H9 (cell line): ENCODE data around the gene ANKS3. TPM values are rescaled to one million over a fixed set of nuclear protein-coding genes. Genes with fewer than 3 reads are reported as not detected.
"Not testable (repeated sequence)": the region's sequence is repeated elsewhere in the genome, so short reads cannot be mapped to it uniquely, and the experiment has no call there.

ENCODE experiments used
- DNase-seq: peaks from one replicate; pipeline ENCODE4 v3.0.0-alpha.2; 2017
- H2AFZ ChIP-seq: one replicate; pipeline ENCODE4 v1.6.1; 2013; ENCODE audit warnings: mild to moderate bottlenecking, low read length, control low read depth, moderate library complexity
- H2AK5ac ChIP-seq: 2 replicates; pipeline ENCODE4 v1.6.1; 2013; ENCODE audit warnings: low read length, control low read depth, mixed read lengths; ENCODE audit not compliant: insufficient read length
- H2BK120ac ChIP-seq: one replicate; pipeline ENCODE4 v1.6.1; 2013; ENCODE audit warnings: low read depth, mild to moderate bottlenecking, low read length, control low read depth, inconsistent platforms; ENCODE audit not compliant: poor library complexity, severe bottlenecking
- H2BK12ac ChIP-seq: 2 replicates; pipeline ENCODE4 v1.6.1; 2013; ENCODE audit warnings: low read length, control low read depth, mixed read lengths, low read depth; ENCODE audit not compliant: insufficient read length
- H2BK15ac ChIP-seq: 2 replicates; pipeline ENCODE4 v1.6.1; 2013; ENCODE audit warnings: low read depth, low read length, control low read depth
- H2BK20ac ChIP-seq: one replicate; pipeline ENCODE4 v1.6.1; 2013; ENCODE audit warnings: low read depth, mild to moderate bottlenecking, low read length, control low read depth, inconsistent platforms; ENCODE audit not compliant: poor library complexity, severe bottlenecking
- H2BK5ac ChIP-seq: 2 replicates; pipeline ENCODE4 v1.6.1; 2013; ENCODE audit warnings: low read length, control low read depth, mixed read lengths; ENCODE audit not compliant: insufficient read length
- H3K14ac ChIP-seq: 2 replicates; pipeline ENCODE4 v1.6.1; 2013; ENCODE audit warnings: low read length, control low read depth; ENCODE audit not compliant: insufficient read depth
- H3K18ac ChIP-seq: 2 replicates; pipeline ENCODE4 v1.6.1; 2013; ENCODE audit warnings: low read depth, mild to moderate bottlenecking, mixed read lengths, low read length, control low read depth; ENCODE audit not compliant: insufficient read length
- H3K23ac ChIP-seq: 2 replicates; pipeline ENCODE4 v1.6.1; 2013; ENCODE audit warnings: low read length, control low read depth, mixed read lengths, low read depth; ENCODE audit not compliant: insufficient read length
- H3K23me2 ChIP-seq: 2 replicates; pipeline ENCODE4 v1.6.1; 2013; ENCODE audit warnings: low read depth, mild to moderate bottlenecking, mixed read lengths, low read length, control low read depth; ENCODE audit not compliant: insufficient read length, poor library complexity, severe bottlenecking
- H3K27ac ChIP-seq: 2 replicates; pipeline ENCODE4 v1.5.1; 2013; ENCODE audit warnings: low read length, control low read depth, mixed read lengths, low read depth; ENCODE audit not compliant: insufficient read length
- H3K27me3 ChIP-seq: 2 replicates; pipeline ENCODE4 v1.6.1; 2013; ENCODE audit warnings: low read length, control low read depth, inconsistent platforms; ENCODE audit not compliant: insufficient read depth
- H3K4ac ChIP-seq: 2 replicates; pipeline ENCODE4 v1.6.1; 2013; ENCODE audit warnings: low read depth, mild to moderate bottlenecking, control low read depth, inconsistent platforms, low read length, moderate library complexity
- H3K4me1 ChIP-seq: 2 replicates; pipeline ENCODE4 v1.6.1; 2013; ENCODE audit warnings: low read length, control low read depth, inconsistent platforms; ENCODE audit not compliant: insufficient read depth
- H3K4me2 ChIP-seq: 2 replicates; pipeline ENCODE4 v1.6.1; 2013; ENCODE audit warnings: low read length, control low read depth, mixed read lengths; ENCODE audit not compliant: insufficient read length, insufficient read depth
- H3K56ac ChIP-seq: 2 replicates; pipeline ENCODE4 v1.6.1; 2013; ENCODE audit warnings: low read depth, mild to moderate bottlenecking, mixed read lengths, low read length, control low read depth; ENCODE audit not compliant: insufficient read length
- H3K79me1 ChIP-seq: 2 replicates; pipeline ENCODE4 v1.6.1; 2013; ENCODE audit warnings: low read depth, mild to moderate bottlenecking, moderate library complexity, low read length, control low read depth, inconsistent platforms; ENCODE audit not compliant: insufficient read depth, poor library complexity, severe bottlenecking
- H3K79me2 ChIP-seq: 2 replicates; pipeline ENCODE4 v1.6.1; 2013; ENCODE audit warnings: low read length, control low read depth, inconsistent platforms; ENCODE audit not compliant: insufficient read depth
- H3K9ac ChIP-seq: 2 replicates; pipeline ENCODE4 v1.6.1; 2013; ENCODE audit warnings: low read length, control low read depth, mixed read lengths; ENCODE audit not compliant: insufficient read length; ENCODE audit errors: extremely low read depth
- H3K9me3 ChIP-seq: one replicate; pipeline ENCODE4 v1.6.1; 2013; ENCODE audit warnings: low read depth, low read length, inconsistent platforms; ENCODE audit not compliant: control insufficient read depth
- H3T11ph ChIP-seq: one replicate; pipeline ENCODE4 v1.6.1; 2013; ENCODE audit warnings: mild to moderate bottlenecking, low read length, control low read depth, inconsistent platforms
- H4K20me1 ChIP-seq: one replicate; pipeline ENCODE4 v1.6.1; 2013; ENCODE audit not compliant: control insufficient read depth, insufficient read length, insufficient read depth
- H4K5ac ChIP-seq: 2 replicates; pipeline ENCODE4 v1.6.1; 2013; ENCODE audit warnings: low read depth, mild to moderate bottlenecking, mixed read lengths, low read length, control low read depth; ENCODE audit not compliant: insufficient read length
- H4K8ac ChIP-seq: replicated peaks from 2 replicates; pipeline ENCODE4 v1.6.1; 2013; ENCODE audit warnings: low read length, control low read depth, mixed read lengths, low read depth; ENCODE audit not compliant: insufficient read length
- H4K91ac ChIP-seq: 2 replicates; pipeline ENCODE4 v1.6.1; 2013; ENCODE audit warnings: low read depth, mild to moderate bottlenecking, moderate library complexity, mixed read lengths, low read length, control low read depth; ENCODE audit not compliant: insufficient read length
- H3K27ac Mint-ChIP-seq, 3 experiments: 2 replicates in 2 of 3; 3 replicates in 1 of 3; pipeline ENCODE4 v1.8.0; 2020 to 2021; ENCODE audit warnings: mixed read lengths in 3 of 3, mild to moderate bottlenecking in 1 of 3, moderate library complexity in 1 of 3
- H3K27me3 Mint-ChIP-seq: 2 replicates; pipeline ENCODE4 v1.8.0; 2021; ENCODE audit warnings: low read depth, mild to moderate bottlenecking, moderate library complexity, mixed read lengths
- H3K36me3 Mint-ChIP-seq, 3 experiments: 2 replicates in 2 of 3; 3 replicates in 1 of 3; pipeline ENCODE4 v1.8.0; 2020 to 2021; ENCODE audit warnings: low read depth in 3 of 3, mixed read lengths in 3 of 3; ENCODE audit not compliant: insufficient read depth in 1 of 3
- H3K4me1 Mint-ChIP-seq, 2 experiments: 2 replicates each; pipeline ENCODE4 v1.8.0; 2020; ENCODE audit warnings: mixed read lengths in 2 of 2
- H3K4me3 Mint-ChIP-seq, 2 experiments: 2 replicates in 1 of 2; 3 replicates in 1 of 2; pipeline ENCODE4 v1.8.0; 2020 to 2021; ENCODE audit warnings: mild to moderate bottlenecking in 2 of 2, mixed read lengths in 2 of 2, moderate library complexity in 1 of 2
- H3K9me3 Mint-ChIP-seq, 2 experiments: 2 replicates in 1 of 2; 3 replicates in 1 of 2; pipeline ENCODE4 v1.8.0; 2020; ENCODE audit warnings: mild to moderate bottlenecking in 2 of 2, mixed read lengths in 2 of 2, moderate library complexity in 1 of 2
- WGBS: extraction: QIAGEN DNeasy Blood & Tissue Kit; methylation state at CpG from one replicate; pipeline ENCODE4 v1.1.7; 2013; ENCODE audit warnings: missing lambda C conversion rate, low lambda C conversion rate, mixed read lengths; ENCODE audit not compliant: insufficient read length; ENCODE audit errors: extremely low coverage; 5-methylcytosine and 5-hydroxymethylcytosine counted together
- total RNA-seq: library from RNA; stranded (reverse); gene quantifications from 2 replicates; pipeline ENCODE4 v1.2.1, GENCODE V29; 2021
- TF ChIP-seq, protein P1 (sequence below): fragments of 200-600 bp; sonication (generic); conservative IDR thresholded peaks from 3 replicates; pipeline ENCODE4 v1.8.0; 2021; ENCODE audit warnings: antibody characterized with exemption, mild to moderate bottlenecking

The ANKS3 gene
- total RNA-seq, 1 experiment from 2014 or later = 32.0 TPM

DNA sequence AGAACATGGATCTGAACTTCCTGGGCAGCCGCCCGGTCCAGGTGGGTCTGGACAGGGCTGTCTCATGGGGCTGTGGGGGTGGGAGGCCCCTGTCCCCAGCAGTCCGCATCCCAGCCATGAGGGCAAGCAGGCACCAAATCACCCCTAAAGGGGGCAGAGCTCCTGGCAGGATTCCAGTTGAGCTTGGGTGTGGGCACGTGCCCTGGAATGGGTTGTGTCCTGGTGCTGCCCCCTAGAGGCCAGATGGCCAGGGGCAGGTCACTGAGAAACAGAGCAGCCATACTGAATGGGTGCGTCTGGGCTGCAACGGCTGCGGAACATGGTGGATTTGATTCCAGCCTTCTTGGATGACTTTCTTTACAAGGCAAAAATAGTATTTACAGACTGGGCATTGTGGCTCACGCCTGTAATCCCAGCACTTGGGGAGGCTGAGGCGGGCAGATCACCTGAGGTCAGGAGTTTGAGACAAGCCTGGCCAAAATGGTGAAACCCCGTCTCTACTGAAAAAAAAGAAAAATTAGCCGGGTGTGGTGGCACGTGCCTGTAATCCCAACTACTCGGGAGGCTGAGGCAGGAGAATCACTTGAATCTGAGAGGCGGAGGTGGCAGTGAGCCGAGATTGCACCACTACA lies 83.5 kb downstream of the ANKS3 start:
- not testable (repeated sequence) for H3K9me3 Mint-ChIP-seq, H3K4ac ChIP-seq, H4K5ac ChIP-seq, H3K18ac ChIP-seq, H3K9ac ChIP-seq, H2BK120ac ChIP-seq, H3K56ac ChIP-seq, H3K4me2 ChIP-seq, H4K91ac ChIP-seq, H2BK5ac ChIP-seq, H3K27ac ChIP-seq, H3T11ph ChIP-seq, H3K4me3 Mint-ChIP-seq, H3K4me1 Mint-ChIP-seq, H3K14ac ChIP-seq, H3K4me1 ChIP-seq, H2AK5ac ChIP-seq, H3K23ac ChIP-seq, H4K20me1 ChIP-seq, H3K23me2 ChIP-seq, H3K79me2 ChIP-seq, H3K27me3 Mint-ChIP-seq, H4K8ac ChIP-seq, H2AFZ ChIP-seq, H3K79me1 ChIP-seq, H2BK15ac ChIP-seq, H3K27me3 ChIP-seq, H2BK12ac ChIP-seq, H2BK20ac ChIP-seq, H3K9me3 ChIP-seq
- peaks cover 14 to 42% (median 33%) of the 10 kb centered on the region in 3 experiments; a peak in 6 of 7 replicates for H3K36me3 Mint-ChIP-seq
- DNase-seq = peak; percentile 88
- peak overlapping the region in 2 of 3 experiments; percentile 55 to 88; a peak in 3 of 7 replicates for H3K27ac Mint-ChIP-seq
- TF ChIP-seq, protein P1, sequence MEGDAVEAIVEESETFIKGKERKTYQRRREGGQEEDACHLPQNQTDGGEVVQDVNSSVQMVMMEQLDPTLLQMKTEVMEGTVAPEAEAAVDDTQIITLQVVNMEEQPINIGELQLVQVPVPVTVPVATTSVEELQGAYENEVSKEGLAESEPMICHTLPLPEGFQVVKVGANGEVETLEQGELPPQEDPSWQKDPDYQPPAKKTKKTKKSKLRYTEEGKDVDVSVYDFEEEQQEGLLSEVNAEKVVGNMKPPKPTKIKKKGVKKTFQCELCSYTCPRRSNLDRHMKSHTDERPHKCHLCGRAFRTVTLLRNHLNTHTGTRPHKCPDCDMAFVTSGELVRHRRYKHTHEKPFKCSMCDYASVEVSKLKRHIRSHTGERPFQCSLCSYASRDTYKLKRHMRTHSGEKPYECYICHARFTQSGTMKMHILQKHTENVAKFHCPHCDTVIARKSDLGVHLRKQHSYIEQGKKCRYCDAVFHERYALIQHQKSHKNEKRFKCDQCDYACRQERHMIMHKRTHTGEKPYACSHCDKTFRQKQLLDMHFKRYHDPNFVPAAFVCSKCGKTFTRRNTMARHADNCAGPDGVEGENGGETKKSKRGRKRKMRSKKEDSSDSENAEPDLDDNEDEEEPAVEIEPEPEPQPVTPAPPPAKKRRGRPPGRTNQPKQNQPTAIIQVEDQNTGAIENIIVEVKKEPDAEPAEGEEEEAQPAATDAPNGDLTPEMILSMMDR = peak; percentile 98
- no CpG with 5 or more reads among the region's 15 CpGs for WGBS
